ENCODE measurements around the gene PPP1R16B.

The PPP1R16B gene

DNA sequence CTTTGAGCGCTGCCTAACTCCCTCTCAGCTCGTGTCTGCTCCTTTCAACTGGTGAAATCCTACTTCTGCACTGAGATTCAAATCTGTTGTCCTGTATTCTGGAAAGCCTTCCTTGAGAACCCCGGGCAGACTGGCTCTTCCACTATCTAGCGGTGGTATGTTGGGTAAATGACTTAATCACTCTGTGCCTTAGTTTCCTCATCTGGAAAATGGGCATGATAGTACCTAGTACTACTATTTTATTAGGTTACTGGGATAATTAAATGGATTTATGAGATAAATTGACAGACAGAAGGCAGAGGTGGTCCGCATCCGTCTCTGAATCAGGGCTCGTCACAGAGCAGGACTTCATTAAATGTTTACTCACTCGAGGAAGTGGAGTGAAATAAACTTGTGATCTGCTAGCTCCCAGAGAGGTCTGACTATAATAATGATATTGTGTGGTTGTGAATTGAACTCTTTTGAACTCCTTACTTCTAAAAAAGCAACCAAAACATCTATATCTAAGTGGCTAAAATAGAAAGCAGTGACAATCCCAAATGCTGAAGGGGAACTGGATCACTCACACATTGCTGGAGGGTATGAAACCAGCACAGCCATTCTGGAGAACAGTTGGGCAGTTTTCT is 26.6 kb downstream of the PPP1R16B start:
- TF ChIP-seq CTCF (IDR thresholded peaks at IDR 0.05; ENCODE audit: insufficient read depth, low read depth, low read length, missing control alignments): no peak
- no peak overlapping the region for H3K4me3 ChIP-seq (ENCODE audit: low read length)
- DNase-seq (ENCODE audit: low read depth): no peak

GRCh38 chr20:38833154-38833856 is 27.8 kb downstream of the PPP1R16B start:
- H3K4me3 ChIP-seq (ENCODE audit: low read length): no peak overlapping the region
- TF ChIP-seq CTCF (IDR thresholded peaks at IDR 0.05; ENCODE audit: insufficient read depth, low read depth, low read length, missing control alignments): no peak
- no peak for DNase-seq (ENCODE audit: low read depth)

- no peak for TF ChIP-seq CTCF (IDR thresholded peaks at IDR 0.05; ENCODE audit: insufficient read depth, low read depth, low read length, missing control alignments)
- no peak for DNase-seq (ENCODE audit: low read depth)
Measured at GRCh38 chr20:38833857-38834164, 28.3 kb downstream of the PPP1R16B start.

GRCh38 chr20:38834868-38835267 is 29.4 kb downstream of the PPP1R16B start:
- TF ChIP-seq CTCF (IDR thresholded peaks at IDR 0.05; ENCODE audit: insufficient read depth, low read depth, low read length, missing control alignments): no peak
- H3K4me3 ChIP-seq (ENCODE audit: low read length): no peak overlapping the region
- DNase-seq (ENCODE audit: low read depth): no peak

More at GRCh38 chr20:38833857-38834164, 28.3 kb downstream of the PPP1R16B start:
- H3K4me3 ChIP-seq (ENCODE audit: low read length): no peak overlapping the region

- H3K4me3 ChIP-seq (ENCODE audit: low read length): no peak overlapping the region
- no peak for TF ChIP-seq CTCF (IDR thresholded peaks at IDR 0.05; ENCODE audit: insufficient read depth, low read depth, low read length, missing control alignments)
- DNase-seq (ENCODE audit: low read depth): no peak
Measured at GRCh38 chr20:38835792-38836191, 30.3 kb downstream of the PPP1R16B start.

DNA sequence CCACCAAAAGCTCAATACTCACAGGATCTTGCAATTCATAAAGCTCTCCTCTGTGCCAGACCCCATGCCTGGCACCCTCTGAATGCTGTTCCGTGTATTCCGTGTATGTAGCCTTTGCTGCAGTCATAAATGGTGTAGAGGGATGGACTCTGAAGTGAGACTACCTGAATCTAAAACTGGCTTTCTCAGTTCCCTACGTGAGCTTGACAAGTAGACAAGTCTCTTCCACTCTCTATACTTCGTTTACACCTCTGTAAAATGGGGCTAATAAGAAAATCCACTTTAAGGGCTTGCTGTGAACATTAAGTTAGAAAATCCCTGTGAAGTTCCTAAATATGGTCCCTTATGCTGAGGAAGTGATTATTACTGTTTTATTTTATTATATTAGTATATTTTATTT is 31.5 kb downstream of the PPP1R16B start:
- H3K4me3 ChIP-seq (ENCODE audit: low read length): no peak overlapping the region
- no peak for DNase-seq (ENCODE audit: low read depth)
- TF ChIP-seq CTCF (IDR thresholded peaks at IDR 0.05; ENCODE audit: insufficient read depth, low read depth, low read length, missing control alignments): no peak

DNA sequence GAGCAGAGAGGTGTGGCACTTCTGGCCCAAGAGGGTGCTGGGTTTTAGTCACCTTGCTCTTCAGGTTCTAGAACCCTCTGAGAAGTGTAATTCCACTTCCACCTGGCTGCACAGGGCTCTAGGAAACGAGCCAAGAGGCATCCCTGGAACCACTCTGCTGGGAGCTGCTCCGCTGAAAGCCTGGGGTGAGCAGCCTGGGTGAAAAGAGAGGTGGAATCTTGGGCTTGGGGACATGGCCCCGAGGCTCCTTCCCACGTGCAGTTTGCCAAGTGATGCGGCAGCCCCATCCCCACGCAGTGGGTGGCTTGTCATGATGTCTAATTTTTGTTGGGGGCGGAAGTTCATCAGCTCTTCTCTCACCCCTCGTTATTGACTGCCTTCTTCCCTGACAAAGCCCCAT is 32.8 kb downstream of the PPP1R16B start:
- H3K4me3 ChIP-seq (ENCODE audit: low read length): no peak overlapping the region
- TF ChIP-seq CTCF (IDR thresholded peaks at IDR 0.05; ENCODE audit: insufficient read depth, low read depth, low read length, missing control alignments): no peak
- DNase-seq (ENCODE audit: low read depth): no peak

Data from epithelial cell of esophagus (primary cell).